ENCODE results near the gene NELFA. TPM values are rescaled to one million over a fixed set of nuclear protein-coding genes. Genes with fewer than 3 reads are reported as not detected.
"Not testable (repeated sequence)": the region's sequence is repeated elsewhere in the genome, so short reads cannot be mapped to it uniquely, and the experiment has no call there.

The NELFA gene
- total RNA-seq, 1 experiment from 2014 or later, result 56.1 TPM

DNA sequence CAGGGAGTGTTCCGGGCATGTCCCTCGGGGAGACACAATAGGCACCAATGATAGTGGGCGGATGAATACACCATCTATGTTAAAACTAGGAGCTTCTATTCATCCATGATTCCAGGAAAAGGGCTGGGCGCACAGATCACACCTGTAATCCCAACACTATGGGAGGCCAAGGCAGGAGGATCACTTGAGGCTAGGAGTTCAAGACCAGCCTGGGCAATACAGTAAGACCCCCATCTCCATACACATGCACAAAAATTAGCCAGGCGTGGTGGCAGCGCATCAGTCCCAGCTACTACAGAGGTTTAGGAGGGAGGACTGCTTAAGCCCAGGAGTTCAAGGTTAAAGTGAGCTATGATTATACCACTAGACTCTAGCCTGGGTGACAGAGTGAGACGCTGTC is 2.4 kb downstream of the NELFA start:
- Histone ChIP-seq H3K27me3 (ENCODE audit: insufficient read depth, low read length) (no peaks in the 10 kb centered on the region), H2AFZ (ENCODE audit: low read depth, low read length, poor library complexity, severe bottlenecking) (no peak overlapping the region), H3K27ac (ENCODE audit: low read depth, low read length) (no peak overlapping the region), H3K4me3 (replicated peaks in 1 of 2; ENCODE audit: low read depth in 1 of 2, low read length in 2 of 2) (no peak overlapping the region), H3K4me1 (ENCODE audit: control insufficient read depth in 1 of 2, insufficient read depth in 2 of 2, low read length in 2 of 2) (peaks cover 10 to 24% of the 10 kb centered on the region in 2 experiments; a peak in 3 of 4 replicates), H3K4me2 (ENCODE audit: low read length) (no peak overlapping the region), H4K20me1 (ENCODE audit: insufficient read depth) (peaks cover 6% of the 10 kb centered on the region), H3K9ac (ENCODE audit: low read length) (no peak overlapping the region), H3K9me3 (ENCODE audit: control insufficient read depth in 1 of 2, insufficient read depth in 1 of 2, low read depth in 1 of 2, low read length in 2 of 2) (no peaks in the 10 kb centered on the region), H3K79me2 (ENCODE audit: insufficient read depth, low read length) (peaks cover 71% of the 10 kb centered on the region), H3K9me2 (ENCODE audit: insufficient read depth) (no peaks in the 10 kb centered on the region), H3K36me3 (ENCODE audit: control insufficient read depth in 1 of 2, insufficient read depth in 2 of 2, low read length in 2 of 2) (peaks cover 16 to 21% of the 10 kb centered on the region in 2 experiments)
- no peak for ATAC-seq
- RAD21 ChIA-PET (ENCODE audit: low non-redundant PET in 1 of 2, low total read pairs in 2 of 2, uncharacterized antibody in 2 of 2, unreplicated experiment in 2 of 2), result no interaction called here
- no TSS peak for BruUV-seq (replicated peaks)
- CTCF ChIA-PET, result no interaction called here
- no peak for TF ChIP-seq POLR2A (IDR thresholded peaks at IDR 0.05; ENCODE audit: borderline replicate concordance, extremely low read depth, insufficient read depth, insufficient read length)
- TF ChIP-seq CBX3 (IDR thresholded peaks at IDR 0.05; ENCODE audit: low read depth), result no peak
- no peak for TF ChIP-seq POLR2AphosphoS5 (IDR thresholded peaks at IDR 0.05; ENCODE audit: low read depth, low read length)
- TF ChIP-seq JUND (IDR thresholded peaks at IDR 0.05), result no peak
- TF ChIP-seq ELF1 (IDR thresholded peaks at IDR 0.05; ENCODE audit: borderline replicate concordance, low read depth), result no peak
- no peak for TF ChIP-seq EZH2phosphoT487 (IDR thresholded peaks at IDR 0.05; ENCODE audit: borderline replicate concordance)
- no peak for TF ChIP-seq YY1 (IDR thresholded peaks at IDR 0.05; ENCODE audit: extremely low read depth, insufficient replicate concordance, low read depth, low read length)
- POLR2A ChIA-PET, result no interaction called here
- DNase-seq (ENCODE audit: low read depth, low spot score), result no peak
- intact Hi-C loops (cut with micrococcal nuclease), result loop anchor here (5.0 kb wide), 1 partner anchor 51 kb away; the partner anchor contains the start of gene NAT8L

DNA sequence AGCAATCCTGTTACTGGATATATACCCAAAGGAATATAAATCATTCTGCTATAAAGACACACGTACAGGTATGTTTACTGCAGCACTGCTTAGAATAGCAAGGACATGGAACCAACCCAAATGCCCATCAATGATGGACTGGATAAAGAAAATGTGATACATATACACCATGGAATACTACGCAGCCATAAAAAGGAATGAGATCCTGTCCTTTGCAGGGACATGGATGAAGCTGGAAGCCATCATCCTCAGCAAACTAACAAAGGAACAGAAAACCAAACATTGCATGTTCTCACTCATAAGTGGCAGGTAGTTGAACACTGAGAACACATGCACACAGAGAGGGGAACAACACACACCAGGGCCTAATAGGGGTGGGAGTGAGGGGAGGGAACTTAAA is 5.4 kb downstream of the NELFA start:
- CTCF ChIA-PET; H3K9me2 ChIP-seq (ENCODE audit: insufficient read depth); POLR2A ChIA-PET; H3K4me3 ChIP-seq (replicated peaks in 1 of 2; ENCODE audit: low read depth in 1 of 2, low read length in 2 of 2); H3K9ac ChIP-seq (ENCODE audit: low read length); H3K27me3 ChIP-seq (ENCODE audit: insufficient read depth, low read length); H3K9me3 ChIP-seq (ENCODE audit: control insufficient read depth in 1 of 2, insufficient read depth in 1 of 2, low read depth in 1 of 2, low read length in 2 of 2); intact Hi-C loops (cut with micrococcal nuclease); DNase-seq (ENCODE audit: low read depth, low spot score); H4K20me1 ChIP-seq (ENCODE audit: insufficient read depth); RAD21 ChIA-PET (ENCODE audit: low non-redundant PET in 1 of 2, low total read pairs in 2 of 2, uncharacterized antibody in 2 of 2, unreplicated experiment in 2 of 2); BruUV-seq (replicated peaks); H3K27ac ChIP-seq (ENCODE audit: low read depth, low read length); H2AFZ ChIP-seq (ENCODE audit: low read depth, low read length, poor library complexity, severe bottlenecking); H3K4me2 ChIP-seq (ENCODE audit: low read length); ATAC-seq: not testable (repeated sequence)
- Histone ChIP-seq H3K79me2 (ENCODE audit: insufficient read depth, low read length) (peaks cover 98% of the 10 kb centered on the region), H3K36me3 (ENCODE audit: control insufficient read depth in 1 of 2, insufficient read depth in 2 of 2, low read length in 2 of 2) (peaks cover 16 to 29% of the 10 kb centered on the region in 2 experiments), H3K4me1 (ENCODE audit: control insufficient read depth in 1 of 2, insufficient read depth in 2 of 2, low read length in 2 of 2) (peaks cover 6 to 19% of the 10 kb centered on the region in 2 experiments; a peak in 3 of 4 replicates)

DNA sequence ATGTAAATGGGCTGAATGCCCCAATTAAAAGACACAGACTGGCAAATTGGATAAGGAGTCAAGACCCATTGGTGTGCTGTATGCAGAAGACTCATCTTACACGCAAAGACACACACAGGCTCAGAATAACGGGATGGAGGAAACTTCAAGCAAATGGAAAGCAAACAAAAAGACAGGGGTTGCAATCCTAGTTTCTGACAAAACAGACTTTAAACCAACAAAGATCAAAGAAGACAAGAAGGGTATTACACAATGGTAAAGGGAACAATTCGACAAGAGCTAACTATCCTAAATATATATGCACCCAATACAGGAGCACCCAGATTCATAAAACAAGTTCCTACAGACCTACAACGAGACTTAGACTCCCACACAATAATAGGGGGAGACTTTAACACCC is 9.5 kb downstream of the NELFA start:
- intact Hi-C loops (cut with micrococcal nuclease); POLR2A ChIA-PET: not testable (repeated sequence)

More for the DNA sequence above, 9.5 kb downstream of the NELFA start:
- H2AFZ ChIP-seq (ENCODE audit: low read depth, low read length, poor library complexity, severe bottlenecking); H3K4me2 ChIP-seq (ENCODE audit: low read length); H4K20me1 ChIP-seq (ENCODE audit: insufficient read depth); H3K27me3 ChIP-seq (ENCODE audit: insufficient read depth, low read length); BruUV-seq (replicated peaks); ATAC-seq; H3K9me3 ChIP-seq (ENCODE audit: control insufficient read depth in 1 of 2, insufficient read depth in 1 of 2, low read depth in 1 of 2, low read length in 2 of 2); H3K9ac ChIP-seq (ENCODE audit: low read length); H3K27ac ChIP-seq (ENCODE audit: low read depth, low read length); RAD21 ChIA-PET (ENCODE audit: low non-redundant PET in 1 of 2, low total read pairs in 2 of 2, uncharacterized antibody in 2 of 2, unreplicated experiment in 2 of 2); DNase-seq (ENCODE audit: low read depth, low spot score); CTCF ChIA-PET; H3K9me2 ChIP-seq (ENCODE audit: insufficient read depth); H3K4me3 ChIP-seq (replicated peaks in 1 of 2; ENCODE audit: low read depth in 1 of 2, low read length in 2 of 2): not testable (repeated sequence)
- Histone ChIP-seq H3K36me3 (ENCODE audit: control insufficient read depth in 1 of 2, insufficient read depth in 2 of 2, low read length in 2 of 2) (peaks cover 8 to 32% of the 10 kb centered on the region in 2 experiments; a peak in 3 of 4 replicates), H3K79me2 (ENCODE audit: insufficient read depth, low read length) (peaks cover 97% of the 10 kb centered on the region), H3K4me1 (ENCODE audit: control insufficient read depth in 1 of 2, insufficient read depth in 2 of 2, low read length in 2 of 2) (peaks cover 0 to 10% of the 10 kb centered on the region in 2 experiments; a peak in 1 of 4 replicates)

All from HCT116 (cell line).